Activated naive CD8-positive, alpha-beta T cell treated with anti-CD3 and anti-CD28 coated beads for 36 hours (primary cell): ENCODE measurements around the gene GDPD5. TPM values are rescaled to one million over a fixed set of nuclear protein-coding genes. Genes with fewer than 3 reads are reported as not detected.

Source experiments
- DNase-seq: peaks from one replicate; pipeline ENCODE4 v3.0.0; 2021
- H3K27ac Mint-ChIP-seq: one replicate; pipeline ENCODE4 v1.8.0; 2022; ENCODE audit warnings: mild to moderate bottlenecking, moderate library complexity, mixed read lengths
- H3K27me3 Mint-ChIP-seq: one replicate; pipeline ENCODE4 v1.8.0; 2022; ENCODE audit warnings: mild to moderate bottlenecking, mixed read lengths
- H3K36me3 Mint-ChIP-seq: one replicate; pipeline ENCODE4 v1.8.0; 2021; ENCODE audit warnings: mild to moderate bottlenecking, mixed read lengths
- H3K4me1 Mint-ChIP-seq: one replicate; pipeline ENCODE4 v1.8.0; 2021; ENCODE audit warnings: mixed read lengths
- H3K4me3 Mint-ChIP-seq: one replicate; pipeline ENCODE4 v1.8.0; 2022; ENCODE audit warnings: mild to moderate bottlenecking, moderate library complexity, mixed read lengths
- H3K9me3 Mint-ChIP-seq: one replicate; pipeline ENCODE4 v1.8.0; 2022; ENCODE audit warnings: mixed read lengths
- total RNA-seq, 2 experiments: library from RNA; stranded (reverse); gene quantifications; one replicate each; pipeline ENCODE4 v1.2.3, GENCODE V29; 2021

GDPD5 gene
- total RNA-seq, 2 experiments from 2014 or later, result 5.9 to 6.6 TPM

DNA sequence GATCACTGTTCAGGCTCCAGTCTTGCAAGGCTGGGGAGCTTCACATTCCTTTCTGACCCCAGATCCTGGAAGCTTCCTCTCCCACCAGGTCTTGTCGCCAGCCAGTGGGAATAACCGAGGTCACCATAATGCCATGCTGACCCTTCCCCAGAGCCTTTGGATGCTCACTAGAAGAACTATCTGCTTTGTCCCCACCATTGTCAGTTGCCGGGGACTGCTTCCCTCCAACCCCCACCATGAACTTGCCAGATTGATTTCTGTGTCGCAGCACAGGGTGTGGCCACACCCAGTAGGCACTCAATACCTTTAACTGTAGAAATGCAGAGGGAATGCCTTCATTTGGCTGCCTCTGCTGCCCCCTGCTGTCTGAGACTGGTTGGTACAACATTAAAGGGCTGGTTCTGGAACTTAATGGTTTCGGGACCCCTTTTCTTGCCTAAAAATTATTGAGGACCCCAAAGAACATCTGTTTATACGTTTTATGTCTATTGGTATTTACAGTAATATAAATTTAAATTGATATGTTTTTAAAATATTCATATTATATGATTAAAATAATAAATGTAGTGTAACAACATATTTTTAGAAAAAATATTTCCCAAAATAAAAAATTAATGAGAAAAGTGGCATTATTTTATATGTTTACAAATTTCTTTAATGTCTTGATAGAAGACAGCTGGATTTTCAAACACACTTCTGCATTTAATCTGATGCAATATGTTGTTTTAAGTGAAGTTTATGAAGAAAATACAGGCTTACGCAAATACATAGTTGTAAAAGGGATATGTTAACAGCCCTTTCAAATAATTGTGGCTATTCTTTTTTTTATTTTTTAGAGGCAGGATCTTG lies 6.7 kb upstream of the GDPD5 start:
- H3K4me1 Mint-ChIP-seq, result peaks cover 11% of the 10 kb centered on the region
- no peak overlapping the region for H3K27ac Mint-ChIP-seq
- no peaks in the 10 kb centered on the region for H3K9me3 Mint-ChIP-seq
- H3K4me3 Mint-ChIP-seq, result no peak overlapping the region
- peak; percentile 71 for DNase-seq
- no peaks in the 10 kb centered on the region for H3K36me3 Mint-ChIP-seq
- H3K27me3 Mint-ChIP-seq, result peaks cover under 1% of the 10 kb centered on the region

DNA sequence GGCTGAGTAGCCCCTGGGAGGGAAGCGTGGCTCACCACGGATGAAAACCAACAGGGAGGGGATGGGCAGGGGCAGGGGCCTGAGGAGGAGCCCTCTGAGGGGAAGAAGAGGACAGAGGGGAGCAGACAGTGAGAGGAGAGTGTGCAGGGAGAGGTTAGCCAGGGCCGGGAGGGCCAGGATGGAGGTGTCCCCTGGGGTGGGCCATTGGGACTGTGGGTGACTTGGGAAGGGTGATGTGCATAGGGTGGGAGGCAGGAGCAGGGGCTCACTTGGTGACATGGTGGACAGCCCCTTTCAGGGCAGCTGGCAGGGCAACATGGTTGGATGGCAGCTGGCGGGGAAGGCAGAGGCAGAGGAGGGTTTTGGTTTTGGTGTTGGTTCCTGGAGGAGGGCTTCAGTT lies 5.6 kb upstream of the GDPD5 start:
- Mint-ChIP-seq H3K4me1 (peaks cover 4% of the 10 kb centered on the region), H3K36me3 (no peaks in the 10 kb centered on the region), H3K4me3 (no peak overlapping the region), H3K27me3 (no peaks in the 10 kb centered on the region), H3K9me3 (no peaks in the 10 kb centered on the region), H3K27ac (no peak overlapping the region)
- no peak for DNase-seq

DNA sequence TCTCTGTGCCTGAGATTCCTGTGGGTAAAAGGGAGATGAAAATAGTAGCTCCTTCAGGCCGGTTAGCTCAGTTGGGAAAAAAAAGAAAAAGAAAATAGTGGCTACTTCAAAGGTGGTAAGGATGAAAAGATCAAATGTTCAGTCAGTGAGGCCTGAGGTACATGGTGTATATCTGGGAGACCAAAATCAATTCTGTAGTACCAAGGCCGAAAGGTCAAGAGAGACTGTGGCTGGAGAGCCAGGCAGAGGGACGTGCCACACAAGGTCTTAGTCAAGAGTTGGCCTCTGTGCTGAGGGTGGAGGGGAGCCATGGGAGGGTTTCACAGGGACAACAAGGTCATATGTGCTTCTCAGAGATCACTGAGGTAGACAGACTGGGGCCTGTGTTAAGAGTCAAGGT lies 4.8 kb upstream of the GDPD5 start:
- H3K36me3 Mint-ChIP-seq, result no peaks in the 10 kb centered on the region
- no peak overlapping the region for H3K4me3 Mint-ChIP-seq
- DNase-seq, result no peak
- no peaks in the 10 kb centered on the region for H3K27me3 Mint-ChIP-seq
- H3K27ac Mint-ChIP-seq, result no peak overlapping the region
- peaks cover 4% of the 10 kb centered on the region for H3K4me1 Mint-ChIP-seq
- no peaks in the 10 kb centered on the region for H3K9me3 Mint-ChIP-seq

DNA sequence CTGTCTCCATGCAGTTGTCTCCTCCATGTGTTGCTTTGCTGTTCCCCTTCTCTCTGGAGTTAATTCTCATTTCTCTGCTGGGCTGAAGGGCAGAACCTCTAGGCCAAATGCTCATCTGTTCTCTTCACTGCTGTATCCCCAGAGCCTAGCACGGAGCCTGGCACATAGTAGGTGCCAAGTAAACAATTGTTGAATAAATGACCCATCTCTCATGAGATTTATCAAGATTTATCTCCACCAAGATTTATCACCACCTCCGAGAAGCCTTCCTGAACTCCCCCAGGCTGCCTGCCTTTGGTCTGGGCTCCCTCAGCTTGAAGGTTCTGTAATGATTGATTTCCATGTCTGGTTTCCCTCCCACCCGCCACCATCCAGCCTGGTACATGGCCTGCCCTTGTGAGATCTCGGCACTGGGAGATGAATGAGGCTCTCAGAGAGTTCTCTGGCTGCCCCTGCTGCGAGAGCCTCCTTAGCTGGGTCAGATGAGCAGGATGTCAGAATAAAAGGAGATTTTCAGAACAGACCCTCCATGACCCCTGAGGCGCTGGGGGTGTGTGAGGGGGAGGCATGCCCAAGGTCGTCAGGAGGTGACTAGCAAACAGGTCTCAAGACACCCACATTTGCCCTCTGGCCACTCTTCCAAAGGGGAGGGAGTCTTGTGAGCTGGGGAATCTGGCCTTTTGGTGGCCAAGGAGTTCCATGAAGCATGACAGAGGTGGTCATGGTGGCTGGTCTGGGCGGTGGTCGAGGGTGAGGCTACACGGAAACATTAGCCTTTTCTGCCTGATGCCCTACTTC lies 2.4 kb upstream of the GDPD5 start:
- Mint-ChIP-seq H3K36me3 (no peaks in the 10 kb centered on the region), H3K4me3 (no peak overlapping the region), H3K27me3 (no peaks in the 10 kb centered on the region), H3K4me1 (peaks cover 19% of the 10 kb centered on the region), H3K9me3 (no peaks in the 10 kb centered on the region), H3K27ac (no peak overlapping the region)
- no peak for DNase-seq

DNA sequence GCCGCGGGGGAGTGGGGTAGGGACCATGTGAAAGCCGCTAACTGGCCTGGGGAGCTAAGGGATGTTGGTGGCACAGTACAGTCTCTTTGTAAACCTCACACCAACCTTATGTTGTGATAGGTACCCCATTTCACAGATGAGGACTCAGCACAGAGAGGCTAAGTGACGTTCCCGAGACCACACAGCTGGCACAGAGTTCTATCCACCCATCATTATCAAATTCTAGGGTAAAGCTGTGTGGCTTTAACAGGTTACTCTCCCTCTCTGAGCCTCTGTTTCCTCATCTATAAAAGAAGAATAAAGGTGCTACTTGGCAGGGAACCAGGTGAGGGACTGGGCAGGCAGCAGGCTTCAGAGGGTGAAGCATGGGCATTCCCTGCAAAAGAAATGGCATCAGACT lies 1.4 kb upstream of the GDPD5 start:
- peak overlapping the region; percentile 79 for H3K4me3 Mint-ChIP-seq
- H3K27ac Mint-ChIP-seq, result no peak overlapping the region
- H3K4me1 Mint-ChIP-seq, result peaks cover 17% of the 10 kb centered on the region

DNA sequence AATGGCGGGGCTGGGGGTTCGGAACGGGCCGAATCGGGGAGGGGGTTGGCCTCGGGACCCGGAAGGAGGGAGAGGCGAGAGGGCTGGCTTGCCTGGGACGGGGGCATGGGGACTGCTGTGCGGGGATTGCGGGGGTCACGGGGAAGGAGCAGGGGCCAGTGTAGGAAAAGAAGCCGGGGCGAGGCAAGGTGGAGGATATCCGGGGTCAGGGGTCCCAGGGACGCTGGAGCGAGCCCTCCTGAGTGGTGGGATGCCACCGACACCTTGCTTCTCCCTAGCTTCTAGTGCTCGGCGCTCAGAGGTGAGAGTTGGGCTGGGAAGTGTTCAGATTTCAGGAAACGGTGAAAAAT lies 426 bp upstream of the GDPD5 start:
- H3K27me3 Mint-ChIP-seq, result no peaks in the 10 kb centered on the region
- peaks cover 15% of the 10 kb centered on the region for H3K4me1 Mint-ChIP-seq
- H3K9me3 Mint-ChIP-seq, result no peaks in the 10 kb centered on the region
- peak overlapping the region; percentile 18 for H3K27ac Mint-ChIP-seq
- DNase-seq, result no peak
- peak overlapping the region; percentile 79 for H3K4me3 Mint-ChIP-seq
- H3K36me3 Mint-ChIP-seq, result no peaks in the 10 kb centered on the region

More for the DNA sequence above, 1.4 kb upstream of the GDPD5 start:
- H3K9me3 Mint-ChIP-seq, result no peaks in the 10 kb centered on the region
- no peaks in the 10 kb centered on the region for H3K36me3 Mint-ChIP-seq
- no peaks in the 10 kb centered on the region for H3K27me3 Mint-ChIP-seq
- no peak for DNase-seq

DNA sequence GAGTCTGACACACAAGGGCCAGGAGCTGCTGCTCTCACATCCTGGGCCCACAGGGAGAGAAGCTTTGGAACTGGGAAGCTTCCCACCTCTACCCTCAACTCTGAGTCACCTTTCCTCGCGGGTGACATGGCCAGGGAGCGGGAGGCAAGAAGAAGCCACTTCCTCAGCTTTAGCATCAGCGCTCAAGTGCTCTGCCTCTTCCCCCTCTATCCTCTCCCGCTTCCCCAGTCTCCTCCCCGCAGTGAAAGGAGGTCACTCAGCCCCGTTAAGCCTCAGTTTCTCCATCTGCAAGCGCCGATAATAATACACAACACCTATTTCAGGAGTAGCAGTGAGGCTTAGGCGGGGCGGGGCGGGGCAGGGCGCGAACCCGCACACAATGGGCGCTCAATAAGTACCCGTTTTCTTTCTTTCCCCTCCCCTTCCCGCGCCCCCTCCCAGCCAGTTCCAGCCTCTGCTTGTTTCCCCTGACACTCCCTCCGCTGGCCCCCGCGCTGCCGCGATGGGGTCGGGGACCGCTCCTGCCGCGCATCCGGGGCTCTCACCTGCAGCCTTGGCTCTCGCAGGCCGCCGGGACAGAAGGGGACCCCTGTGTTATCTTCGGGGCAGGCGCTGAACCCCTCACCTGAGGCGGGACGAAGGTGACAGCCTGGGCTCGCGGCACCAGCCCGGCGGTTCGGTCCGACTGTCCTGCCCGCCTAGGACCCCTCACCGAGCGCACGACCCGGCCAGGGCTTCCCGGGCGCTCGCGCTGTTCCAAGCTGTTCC lies 892 bp downstream of the GDPD5 start:
- peak overlapping the region; percentile 60 for H3K4me3 Mint-ChIP-seq
- H3K9me3 Mint-ChIP-seq, result no peaks in the 10 kb centered on the region
- DNase-seq, result peak; percentile 43
- H3K27ac Mint-ChIP-seq, result no peak overlapping the region
- peaks cover 15% of the 10 kb centered on the region for H3K4me1 Mint-ChIP-seq
- H3K36me3 Mint-ChIP-seq, result no peaks in the 10 kb centered on the region
- no peaks in the 10 kb centered on the region for H3K27me3 Mint-ChIP-seq

DNA sequence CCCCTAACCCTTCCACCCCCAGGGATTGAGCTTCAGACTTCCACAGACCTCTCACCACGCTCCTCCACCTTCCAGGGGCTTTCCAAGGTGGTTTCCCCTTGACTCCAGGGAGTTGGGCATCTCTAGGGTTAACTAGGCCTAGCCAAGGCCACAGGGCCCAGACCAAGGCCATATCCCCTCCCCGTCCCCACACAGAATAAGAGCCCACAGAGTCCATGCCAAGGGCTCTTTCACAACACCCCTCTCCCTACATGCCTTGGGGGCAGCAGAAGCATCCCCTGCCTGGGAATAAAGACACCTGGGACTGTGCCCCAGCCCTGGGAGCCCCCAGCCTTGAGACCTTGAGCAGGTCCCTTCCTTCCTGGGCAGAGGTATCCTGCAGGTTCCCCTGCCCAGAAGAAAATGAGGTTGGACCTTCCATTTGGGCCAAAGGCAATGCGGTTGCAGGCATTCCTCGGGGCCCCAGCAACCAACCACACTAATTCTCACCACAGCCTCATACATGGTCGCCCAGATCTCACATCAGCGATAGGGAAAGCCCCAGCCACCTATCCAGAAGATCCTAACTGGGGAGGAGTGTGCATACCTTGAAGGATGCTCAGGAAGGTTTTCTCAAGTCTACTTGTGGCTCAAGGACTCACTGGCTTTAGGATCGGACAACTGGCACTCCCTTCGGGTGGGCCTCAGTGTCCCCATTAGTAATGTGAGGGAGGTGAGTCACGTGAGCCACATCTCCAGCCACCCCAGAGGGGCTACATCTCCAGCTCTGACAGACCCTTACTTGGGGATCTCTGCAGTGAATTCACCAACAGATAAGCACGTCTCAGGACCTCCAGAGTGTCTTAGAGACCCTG lies 1.7 kb downstream of the GDPD5 start:
- Mint-ChIP-seq H3K36me3 (no peaks in the 10 kb centered on the region), H3K4me3 (peak overlapping the region; percentile 60), H3K27me3 (no peaks in the 10 kb centered on the region), H3K9me3 (no peaks in the 10 kb centered on the region), H3K4me1 (peaks cover 15% of the 10 kb centered on the region), H3K27ac (no peak overlapping the region)
- no peak for DNase-seq

DNA sequence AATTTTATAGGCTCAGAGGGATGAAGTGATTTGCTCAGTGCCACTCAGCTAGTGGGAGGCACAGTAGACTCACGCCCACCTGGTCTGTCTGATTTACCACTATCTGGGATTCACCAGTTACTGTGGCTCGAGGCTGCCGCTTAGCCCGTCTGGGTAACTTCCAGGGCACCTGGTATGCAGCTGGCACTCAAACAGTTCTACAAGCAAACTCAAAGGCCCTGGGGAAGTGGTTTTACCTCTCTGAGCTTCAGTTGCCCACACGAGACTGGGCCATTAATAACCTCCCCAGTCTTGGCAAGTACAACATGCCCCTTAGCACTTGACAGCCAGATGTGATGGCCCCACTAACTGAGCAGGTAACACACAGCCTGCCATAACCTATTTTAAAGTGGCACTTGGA lies 2.6 kb downstream of the GDPD5 start:
- Mint-ChIP-seq H3K4me3 (no peak overlapping the region), H3K4me1 (peaks cover 15% of the 10 kb centered on the region), H3K36me3 (no peaks in the 10 kb centered on the region), H3K9me3 (no peaks in the 10 kb centered on the region), H3K27ac (no peak overlapping the region), H3K27me3 (no peaks in the 10 kb centered on the region)
- DNase-seq, result no peak

DNA sequence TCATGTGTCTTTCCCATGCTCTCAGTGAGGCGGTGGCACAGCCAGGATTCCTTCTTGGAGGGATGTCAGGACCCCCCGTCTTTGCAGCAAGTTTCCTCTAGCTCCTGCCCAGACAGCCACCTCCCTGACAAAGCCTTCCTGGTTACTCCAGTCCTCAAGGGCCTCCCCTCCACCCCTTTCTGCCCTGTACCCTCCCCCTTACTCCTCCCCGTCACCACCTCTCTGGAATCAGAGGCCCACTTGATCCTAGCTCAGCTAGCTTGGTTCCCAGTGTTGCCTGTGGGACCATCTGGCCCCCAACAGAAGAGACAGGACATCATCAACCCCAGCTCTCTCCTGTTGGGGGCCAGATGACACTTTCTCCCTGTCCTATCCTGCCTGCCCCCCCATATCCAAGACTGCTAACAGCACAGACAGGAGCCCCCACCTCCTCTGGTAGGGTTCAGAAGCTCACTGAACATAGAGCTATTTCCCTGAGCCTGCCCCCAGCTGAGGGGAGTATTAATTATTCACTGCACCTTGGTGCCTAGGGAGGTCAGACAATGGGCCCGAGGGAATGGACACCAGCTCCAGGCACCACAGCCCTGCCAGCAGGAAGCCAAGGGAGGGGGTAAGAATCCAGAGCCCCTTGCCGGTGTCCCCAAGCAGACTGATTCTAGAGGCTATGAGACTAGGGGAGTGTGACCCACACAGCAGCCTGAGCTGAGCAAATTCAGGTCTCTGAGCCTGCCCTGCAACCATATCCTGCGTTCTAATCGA lies 3.3 kb downstream of the GDPD5 start:
- Mint-ChIP-seq H3K27me3 (no peaks in the 10 kb centered on the region), H3K4me3 (no peak overlapping the region), H3K27ac (no peak overlapping the region), H3K36me3 (no peaks in the 10 kb centered on the region), H3K4me1 (peaks cover 16% of the 10 kb centered on the region), H3K9me3 (no peaks in the 10 kb centered on the region)
- DNase-seq, result no peak

DNA sequence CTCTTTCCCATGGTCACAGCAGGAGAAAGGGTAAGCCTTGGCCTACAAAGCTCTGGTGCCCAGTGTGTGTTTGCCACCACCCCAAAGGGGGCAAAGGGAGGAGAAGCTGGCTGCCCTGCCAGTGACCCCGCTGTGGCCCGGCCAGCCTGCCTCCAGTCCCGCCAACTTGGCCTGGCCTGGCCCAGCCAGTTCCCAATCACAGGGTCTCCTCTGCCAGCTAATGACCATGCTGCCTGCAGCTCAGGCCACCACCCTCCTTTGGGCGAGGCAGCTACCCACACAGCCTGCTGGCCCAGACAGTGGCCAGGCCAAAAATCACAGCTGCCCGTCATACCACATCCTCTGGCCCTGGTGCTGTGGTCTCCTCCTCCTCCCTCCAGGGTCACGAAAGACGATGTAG lies 5.1 kb downstream of the GDPD5 start:
- peaks cover 21% of the 10 kb centered on the region for H3K4me1 Mint-ChIP-seq
- no peak for DNase-seq
- H3K9me3 Mint-ChIP-seq, result no peaks in the 10 kb centered on the region
- H3K27me3 Mint-ChIP-seq, result no peaks in the 10 kb centered on the region
- no peak overlapping the region for H3K27ac Mint-ChIP-seq
- no peaks in the 10 kb centered on the region for H3K36me3 Mint-ChIP-seq
- H3K4me3 Mint-ChIP-seq, result no peak overlapping the region

DNA sequence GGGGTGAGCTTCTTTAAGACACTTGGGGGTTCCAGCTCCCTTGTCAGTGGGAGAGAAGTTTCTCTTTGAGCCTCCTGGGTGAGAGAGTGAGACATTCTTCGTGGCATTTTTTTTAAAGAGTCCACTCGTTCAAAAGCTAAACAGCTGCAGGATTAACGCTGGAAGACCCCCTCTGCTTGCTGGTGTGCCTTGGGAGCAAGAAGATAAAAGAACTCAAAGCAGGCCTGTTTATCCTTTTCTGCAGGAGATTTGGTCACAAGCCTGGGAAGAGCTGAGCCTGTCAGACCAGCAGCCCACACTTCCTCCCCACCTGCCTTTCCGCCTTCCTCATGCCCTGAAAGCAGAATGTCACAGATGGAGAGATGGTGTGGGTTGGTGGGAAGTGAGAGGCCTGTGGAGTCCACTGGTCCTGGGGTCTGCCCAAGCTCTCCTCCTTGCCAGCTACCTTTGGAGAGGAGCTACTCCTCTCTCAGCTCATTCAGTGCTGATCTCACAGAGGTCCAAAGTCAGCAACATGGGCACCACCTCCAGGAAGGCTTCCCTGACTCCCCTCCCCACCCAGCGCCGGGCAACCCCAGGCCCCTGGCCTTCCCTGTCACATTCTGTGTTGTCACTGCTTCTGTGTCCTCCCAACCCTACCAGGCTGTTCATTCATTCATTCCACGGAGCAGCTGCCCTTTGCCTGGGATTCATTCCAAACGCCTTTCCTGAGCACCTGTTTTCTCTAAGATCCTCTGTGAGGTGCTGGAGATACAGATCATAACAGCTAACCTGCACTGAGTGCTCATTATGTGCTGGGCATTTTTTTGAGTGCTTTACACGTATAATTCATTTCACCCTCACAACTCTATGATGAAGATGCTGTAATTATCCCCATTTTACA lies 6.7 kb downstream of the GDPD5 start:
- peaks cover 13% of the 10 kb centered on the region for H3K4me1 Mint-ChIP-seq
- H3K36me3 Mint-ChIP-seq, result no peaks in the 10 kb centered on the region
- no peak overlapping the region for H3K4me3 Mint-ChIP-seq
- no peaks in the 10 kb centered on the region for H3K9me3 Mint-ChIP-seq
- no peak for DNase-seq
- H3K27ac Mint-ChIP-seq, result no peak overlapping the region
- no peaks in the 10 kb centered on the region for H3K27me3 Mint-ChIP-seq

DNA sequence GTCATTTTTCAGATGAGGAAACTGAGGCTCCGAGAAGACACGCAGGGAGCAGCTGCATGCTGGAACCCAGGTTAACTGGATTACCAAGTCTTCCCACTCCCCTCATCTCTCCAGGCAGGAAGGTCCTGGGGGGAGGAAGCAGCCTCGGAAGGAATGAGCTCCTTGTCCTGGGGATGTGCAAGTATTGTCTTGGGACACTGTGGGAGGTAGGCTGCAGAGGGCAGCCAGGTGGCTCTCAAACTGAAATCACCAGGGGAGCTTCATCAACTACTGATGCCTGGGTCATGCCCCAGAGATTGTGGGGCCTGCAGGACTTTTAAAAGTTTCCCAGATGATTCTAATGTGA lies 7.6 kb downstream of the GDPD5 start:
- H3K9me3 Mint-ChIP-seq, result no peaks in the 10 kb centered on the region
- no peak overlapping the region for H3K27ac Mint-ChIP-seq
- DNase-seq, result no peak
- H3K4me3 Mint-ChIP-seq, result no peak overlapping the region
- H3K36me3 Mint-ChIP-seq, result no peaks in the 10 kb centered on the region
- no peaks in the 10 kb centered on the region for H3K27me3 Mint-ChIP-seq
- peaks cover 5% of the 10 kb centered on the region for H3K4me1 Mint-ChIP-seq
